HG02588 (cell line): Measurements from ENCODE around the gene TAGLN.

Source experiments
- ATAC-seq: cut with Tn5 transposase; IDR thresholded peaks from one replicate; pipeline ENCODE4 v1.9.1; 2021; ENCODE audit warnings: mild to moderate bottlenecking, moderate library complexity; ENCODE audit not compliant: unreplicated experiment

The TAGLN gene

GRCh38 chr11:117229931-117230285, 30.7 kb downstream of the TAGLN start:
- ATAC-seq, result no peak

GRCh38 chr11:117230286-117230961, 31.3 kb downstream of the TAGLN start:
- ATAC-seq, result no peak

DNA sequence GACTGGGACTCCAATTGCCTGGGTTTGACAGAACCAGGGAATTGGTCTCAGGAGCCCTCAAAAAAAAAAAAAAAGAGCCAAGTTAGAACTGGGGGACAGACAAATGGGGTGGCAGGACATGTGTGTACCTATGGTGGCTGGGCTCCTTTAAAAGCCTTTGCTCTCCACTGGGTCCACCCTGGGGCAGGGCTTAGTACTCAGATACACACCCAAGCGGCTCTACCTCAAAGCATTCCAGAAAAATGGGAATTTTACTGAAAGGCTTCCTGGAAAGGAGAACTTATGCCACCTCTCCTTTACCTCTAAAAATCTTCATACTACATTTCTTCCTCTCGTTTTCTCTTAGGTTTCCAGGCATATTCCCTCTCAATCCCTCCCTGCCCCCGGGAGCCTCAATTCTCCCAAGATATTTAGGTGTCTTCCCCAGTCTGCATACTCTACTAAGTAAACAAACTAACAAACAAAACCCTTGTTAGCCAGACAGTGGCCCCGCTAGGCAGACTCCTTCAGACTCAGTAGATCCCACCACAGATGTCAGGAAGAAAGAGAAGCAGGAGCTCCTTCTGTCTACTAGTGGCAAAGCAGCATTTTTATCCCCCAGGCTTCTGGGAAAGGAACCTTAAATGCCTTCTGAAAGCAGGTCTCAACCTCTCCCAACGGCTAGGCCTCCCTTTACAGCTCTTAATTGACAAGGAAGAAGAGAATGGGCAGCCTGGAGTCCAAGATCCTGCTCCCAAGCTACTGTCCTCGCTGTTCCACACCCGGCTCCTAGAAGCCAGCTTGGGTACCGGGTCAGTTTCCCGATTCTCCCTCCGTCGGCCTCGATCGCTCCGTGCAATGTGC, 32.0 kb downstream of the TAGLN start:
- no peak for ATAC-seq

DNA sequence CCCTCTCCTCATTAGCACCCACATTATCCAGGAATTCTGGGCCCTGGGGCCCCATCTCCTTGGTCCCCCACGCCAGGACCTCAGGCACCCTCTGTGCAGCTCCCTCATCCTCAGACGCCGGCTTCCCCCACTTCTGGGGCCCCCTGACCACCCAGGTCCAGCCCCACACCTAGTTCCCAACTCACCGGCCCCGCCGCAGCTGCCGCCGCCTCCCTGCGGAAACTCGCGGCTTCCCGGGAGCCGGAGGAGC, 32.6 kb downstream of the TAGLN start, which contains the start of gene PCSK7:
Gene PCSK7, minus strand, starts transcription at position 232 of the 250 bp plus-strand sequence. CDS start 2,229 bp downstream, outside the sequence.
- no peak for ATAC-seq

DNA sequence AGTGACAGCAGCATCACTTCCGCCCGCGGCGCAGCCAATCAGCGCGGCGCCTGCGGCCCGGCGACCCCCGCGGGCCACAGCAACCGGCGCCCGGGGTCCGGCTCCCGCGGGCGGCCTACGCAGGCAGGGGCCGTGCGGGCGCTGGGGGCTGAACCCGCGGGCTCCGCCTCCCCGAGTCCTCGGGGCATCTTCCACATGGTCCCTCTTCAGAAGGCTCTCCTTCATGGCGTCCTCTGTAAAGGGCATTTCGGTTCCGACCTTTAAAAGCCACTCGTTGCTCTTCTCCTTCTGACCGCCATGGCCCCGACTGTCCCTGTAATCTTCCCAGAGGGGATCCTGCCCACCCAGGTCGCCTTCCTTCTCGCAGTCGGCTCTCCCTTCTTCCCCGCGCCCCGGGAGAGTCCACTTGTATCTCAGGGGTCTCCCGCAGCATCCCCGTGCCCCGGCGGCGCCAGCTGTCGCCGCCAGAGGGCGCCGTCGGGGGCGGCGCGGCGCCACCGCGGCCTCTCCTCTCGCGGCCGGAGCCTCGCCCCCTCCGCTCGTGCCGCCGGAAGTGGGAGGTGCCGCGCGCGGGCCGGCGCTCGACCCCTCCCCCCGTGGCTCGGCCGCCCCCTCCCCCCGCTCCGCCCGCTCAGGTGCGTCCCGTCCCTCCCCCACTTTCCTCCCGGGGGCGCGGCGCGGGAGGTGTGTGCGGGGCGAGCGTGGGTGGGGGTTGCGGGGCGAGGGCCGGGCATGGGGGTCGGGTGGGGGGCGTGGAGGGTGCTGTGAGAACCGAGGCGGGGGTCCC, 33.1 kb downstream of the TAGLN start, which contains the start of gene RNF214:
Gene RNF214, plus strand, starts transcription at position 580 of the 787 bp plus-strand sequence. CDS start 1,602 bp downstream, outside the sequence.
- peak; percentile 74 for ATAC-seq

- no peak for ATAC-seq
These were observed 33.8 kb downstream of the TAGLN start for GRCh38 chr11:117232911-117233409.

DNA sequence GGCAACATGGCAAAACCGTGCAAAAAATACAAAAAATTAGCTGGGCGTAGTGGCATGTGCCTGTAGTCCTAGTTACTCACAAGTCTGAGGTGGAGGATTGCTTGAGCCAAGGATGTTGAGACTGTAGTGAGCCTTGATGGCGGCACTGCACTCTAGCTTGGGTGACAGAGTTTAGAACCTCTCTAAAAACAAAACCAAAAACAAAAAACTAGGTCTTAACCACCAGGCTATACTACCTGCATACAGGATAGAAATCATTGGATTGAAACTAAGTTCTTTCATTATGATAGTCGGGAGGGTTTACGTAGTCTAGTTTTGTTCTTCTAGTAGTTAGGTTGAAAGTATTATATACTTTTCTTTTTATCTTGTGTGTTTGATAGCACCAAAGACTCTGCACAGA, 39.1 kb downstream of the TAGLN start:
- ATAC-seq, result no peak

GRCh38 chr11:117239295-117239694, 40.1 kb downstream of the TAGLN start:
- no peak for ATAC-seq

GRCh38 chr11:117248341-117248740, 49.2 kb downstream of the TAGLN start:
- ATAC-seq, result no peak

DNA sequence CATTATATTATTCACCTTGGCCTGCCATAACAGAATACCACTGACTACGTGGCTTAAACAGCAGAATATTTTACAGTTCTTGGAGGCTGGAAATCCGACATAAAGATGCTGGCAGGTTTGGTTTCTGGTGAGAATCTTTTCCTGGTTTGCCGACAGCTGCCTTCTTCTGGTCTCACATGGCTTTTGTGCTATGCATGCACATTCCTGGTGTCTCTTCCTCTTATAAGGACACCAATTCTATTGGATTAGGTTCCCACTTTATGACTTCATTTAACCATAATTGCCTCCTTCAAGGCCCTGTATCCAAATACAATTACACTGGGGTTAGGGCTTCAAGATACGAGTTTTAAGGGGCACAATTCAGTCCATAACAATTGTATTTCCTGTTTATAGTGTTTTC, 50.4 kb downstream of the TAGLN start:
- ATAC-seq, result no peak

GRCh38 chr11:117251506-117251905, 52.3 kb downstream of the TAGLN start:
- no peak for ATAC-seq

- no peak for ATAC-seq
These were observed 56.8 kb downstream of the TAGLN start for GRCh38 chr11:117255966-117256365.

GRCh38 chr11:117256573-117256972, 57.4 kb downstream of the TAGLN start:
- no peak for ATAC-seq
